Ureter (tissue), 1 donor: ENCODE results near the gene RPS6KA3. TPM values are rescaled to one million over a fixed set of nuclear protein-coding genes. Genes with fewer than 3 reads are reported as not detected.
"Not testable (repeated sequence)": the region's sequence is repeated elsewhere in the genome, so short reads cannot be mapped to it uniquely, and the experiment has no call there.

Experiments used
- DNase-seq: peaks from one replicate; pipeline ENCODE4 v3.0.0-alpha.2; 2020; ENCODE audit warnings: low spot score
- total RNA-seq: library from RNA; stranded (reverse); gene quantifications from one replicate; pipeline ENCODE4 v1.2.4, GENCODE V29; 2023
- donor health status: DM: yes; HTN: yes; CAD: no.

The RPS6KA3 gene
- total RNA-seq, 1 donor from 2014 or later: 40.3 TPM

DNA sequence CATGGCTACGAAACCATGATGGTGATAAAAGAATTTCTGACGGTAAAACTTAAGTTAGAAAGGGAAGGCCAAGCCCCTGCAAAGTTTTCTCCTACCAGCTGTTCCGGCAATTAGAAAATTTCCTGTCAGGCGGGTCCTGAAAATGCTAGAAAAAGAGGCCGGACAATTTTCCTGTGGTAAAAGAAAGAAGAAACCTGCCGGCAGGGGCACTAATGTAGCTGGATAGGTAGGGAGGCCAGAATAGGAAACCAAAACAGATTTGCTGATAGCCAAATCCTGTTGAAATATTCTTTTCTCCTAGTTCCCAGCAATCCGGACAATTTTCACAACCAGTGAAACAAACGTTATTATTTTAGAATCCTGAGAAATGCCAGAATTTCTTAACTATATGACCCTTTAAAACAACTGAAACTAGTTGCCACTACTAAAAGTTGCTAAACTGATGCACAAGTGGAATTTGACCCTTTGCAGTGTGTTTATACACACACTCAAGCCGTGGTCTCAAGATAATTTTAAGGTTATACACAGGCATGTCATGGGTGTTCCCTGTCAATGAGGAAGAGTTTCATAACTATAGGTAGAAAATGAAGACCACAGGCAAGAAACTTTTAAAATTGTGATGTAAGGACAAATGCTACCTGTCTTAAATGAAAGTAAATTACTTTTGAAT, 47.7 kb downstream of the RPS6KA3 start:
- DNase-seq: no peak

DNA sequence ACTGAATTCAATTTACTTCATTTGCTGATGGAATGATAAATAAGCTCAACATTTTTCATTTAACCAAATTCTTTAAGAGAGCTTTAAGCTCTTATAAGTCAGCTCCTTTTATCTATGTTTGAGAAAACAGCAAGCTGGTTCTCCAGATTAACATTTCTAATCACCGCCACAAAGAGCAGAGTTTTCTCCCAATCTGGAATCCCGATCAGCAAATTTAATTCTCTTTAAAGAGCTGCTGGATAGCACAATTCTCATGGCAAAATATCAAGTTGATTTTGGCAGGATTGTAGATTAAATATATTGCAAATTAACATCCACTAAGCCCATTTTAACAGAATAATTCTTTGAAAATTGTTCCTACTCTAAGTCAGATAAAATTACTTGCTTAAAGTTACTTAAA, 48.8 kb downstream of the RPS6KA3 start:
- DNase-seq: no peak

DNA sequence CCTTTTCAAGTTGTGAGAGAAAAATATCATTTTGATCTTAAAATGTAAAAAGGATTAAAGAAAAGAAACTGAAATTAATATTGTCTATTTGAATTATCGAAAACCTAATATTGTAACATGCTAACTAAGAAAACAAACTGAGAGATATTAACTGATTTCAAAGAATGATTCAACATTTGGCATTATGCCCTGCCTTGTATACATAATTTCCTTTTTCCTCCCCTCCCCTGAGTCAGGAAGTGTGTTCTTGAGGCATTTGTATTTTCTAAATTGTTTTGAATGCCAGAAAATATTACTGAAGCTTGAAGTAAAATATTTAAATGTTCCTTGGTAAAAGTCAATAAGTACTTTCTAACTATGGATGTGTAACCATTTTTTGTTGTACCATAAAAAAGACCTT, 49.4 kb downstream of the RPS6KA3 start:
- DNase-seq: no peak

DNA sequence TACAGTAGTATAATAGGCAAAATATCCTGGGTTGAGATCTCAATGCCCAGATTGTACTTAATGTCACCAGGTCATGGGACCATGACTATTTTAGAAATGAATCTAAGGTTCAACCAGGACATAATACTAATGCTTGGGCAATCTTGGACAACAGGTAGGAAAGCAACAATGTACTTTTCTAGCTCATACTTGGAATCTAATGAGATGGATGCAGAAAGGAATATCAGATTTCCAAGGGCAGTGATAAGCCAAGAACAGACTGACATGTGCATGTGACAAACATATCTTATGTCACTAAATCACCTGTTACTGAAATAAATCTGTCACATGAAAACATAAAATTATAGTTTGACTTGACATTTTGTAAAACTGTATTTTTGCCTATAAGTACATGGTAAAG, 51.1 kb downstream of the RPS6KA3 start:
- no peak for DNase-seq

GRCh38 chrX:20212486-20213089, 54.1 kb downstream of the RPS6KA3 start:
- DNase-seq: no peak

GRCh38 chrX:20211261-20211786, 55.4 kb downstream of the RPS6KA3 start:
- no peak for DNase-seq

GRCh38 chrX:20205927-20206708, 60.6 kb downstream of the RPS6KA3 start:
- DNase-seq: no peak

- no peak for DNase-seq
Observed at GRCh38 chrX:20204351-20204750, 62.4 kb downstream of the RPS6KA3 start.

DNA sequence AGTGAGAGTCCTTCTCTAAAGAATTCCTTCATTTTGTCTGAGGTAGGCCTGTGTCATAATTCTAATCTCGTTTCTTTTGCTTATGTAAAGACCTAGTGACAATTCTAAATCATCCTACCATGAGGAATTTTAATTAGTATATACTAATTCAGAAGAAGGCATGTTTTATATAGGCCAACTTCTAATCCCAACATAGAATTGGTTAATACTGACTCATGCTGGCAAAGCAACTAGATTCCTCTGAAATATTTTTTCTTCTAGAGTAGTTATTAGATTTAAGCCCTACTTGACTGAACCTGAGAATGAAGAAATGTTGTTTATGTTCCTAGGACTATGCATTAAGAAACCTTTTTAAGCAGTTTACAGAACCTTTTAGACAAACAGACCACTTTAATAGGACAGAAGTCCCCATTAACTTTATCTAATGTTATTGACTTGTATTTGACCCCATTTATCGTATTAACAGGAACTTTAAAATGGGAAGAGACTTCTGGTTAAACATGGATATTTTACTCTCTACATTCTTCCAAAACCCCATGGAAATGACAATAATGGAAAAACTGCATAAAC, 69.0 kb downstream of the RPS6KA3 start:
- DNase-seq: no peak

DNA sequence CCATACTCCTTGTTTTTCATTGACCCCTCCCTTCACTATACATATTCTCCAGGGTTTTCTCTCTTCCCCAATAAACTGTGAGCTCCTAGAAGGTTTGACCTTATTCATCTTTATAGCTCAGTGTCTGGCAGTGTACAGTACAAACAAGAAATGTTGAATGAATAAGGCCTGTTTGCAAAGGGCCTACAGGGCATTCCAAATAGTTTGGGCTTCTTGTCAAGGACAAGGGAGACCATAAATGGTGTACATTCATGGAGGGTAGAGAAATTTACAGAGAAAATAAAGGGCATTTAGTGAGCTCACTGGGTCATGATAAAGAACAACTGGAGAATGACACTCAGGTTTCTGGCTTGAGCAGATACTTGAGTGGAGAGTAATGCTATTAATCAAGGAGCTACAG, 77.5 kb downstream of the RPS6KA3 start:
- DNase-seq: no peak

DNA sequence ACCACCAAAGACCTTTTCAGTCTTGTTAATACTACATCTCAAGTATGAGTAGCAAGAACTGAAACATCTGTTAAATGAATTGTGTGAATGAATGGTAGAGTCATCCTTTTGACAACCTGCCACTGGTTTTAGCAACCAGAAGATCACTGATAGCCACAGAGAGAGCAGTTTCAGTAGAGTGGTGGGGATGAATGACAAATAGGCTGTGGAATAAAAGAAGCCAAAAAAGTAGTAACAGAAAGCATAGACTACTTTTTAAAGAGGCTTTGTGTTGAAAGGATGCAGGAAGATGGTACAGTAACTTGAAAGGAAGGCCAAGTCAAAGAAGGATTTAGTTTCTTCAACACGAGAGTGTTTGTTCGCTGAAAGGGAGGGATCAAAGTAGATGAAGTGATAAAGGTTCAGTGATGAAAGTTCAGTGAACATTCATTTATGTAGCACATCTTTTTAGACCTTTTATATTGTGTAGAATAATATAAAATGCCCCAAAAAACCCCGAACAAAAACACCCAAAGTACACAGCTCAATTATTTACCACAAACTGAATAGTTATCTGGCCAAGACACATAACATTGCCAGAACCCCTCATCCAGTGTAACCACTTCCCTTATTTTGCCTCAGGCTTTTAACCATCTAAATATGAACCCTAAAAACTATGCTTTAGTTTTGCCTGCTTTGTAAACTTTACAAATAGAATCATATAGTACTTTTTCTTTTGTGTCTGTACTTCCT, 84.9 kb downstream of the RPS6KA3 start:
- no peak for DNase-seq

DNA sequence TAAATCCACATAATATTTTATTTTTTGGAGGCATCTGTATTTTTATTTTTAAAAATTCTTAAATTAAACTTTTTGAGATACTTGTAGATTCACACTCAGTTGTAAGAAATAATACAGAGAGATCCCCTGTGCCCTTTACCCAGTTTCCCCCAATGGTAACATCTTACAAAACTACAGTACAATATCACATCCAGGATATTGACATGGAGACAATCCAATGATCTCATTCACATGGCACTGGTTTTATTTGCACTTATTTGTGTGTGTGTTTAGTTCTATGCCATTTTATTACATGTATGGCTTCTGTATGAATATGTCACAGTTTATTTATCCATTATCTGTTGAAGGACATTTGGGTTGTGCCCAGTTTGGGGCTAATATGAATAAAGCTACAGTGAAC, 89.6 kb downstream of the RPS6KA3 start:
- DNase-seq: no peak

DNA sequence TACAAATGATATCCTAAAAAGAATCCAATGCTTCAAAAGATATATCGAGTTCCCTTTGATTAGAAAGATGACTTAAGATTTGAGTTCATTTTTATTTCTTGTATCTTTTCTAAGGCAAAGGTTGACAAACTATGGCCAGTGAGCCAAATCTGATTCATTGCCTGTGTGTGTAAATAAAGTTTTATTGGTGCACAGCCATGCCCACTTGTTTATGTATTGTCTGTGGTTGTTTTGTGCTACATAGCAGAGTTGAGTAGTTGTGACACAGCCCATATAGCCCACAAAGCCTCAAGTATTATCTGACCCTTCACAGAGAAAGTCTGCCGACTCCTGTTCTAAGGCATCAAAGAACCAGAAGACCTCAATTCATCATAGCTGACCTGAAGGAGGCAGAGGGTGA, 92.9 kb downstream of the RPS6KA3 start:
- no peak for DNase-seq

- no peak for DNase-seq
Observed at GRCh38 chrX:20173313-20173712, 93.4 kb downstream of the RPS6KA3 start.

DNA sequence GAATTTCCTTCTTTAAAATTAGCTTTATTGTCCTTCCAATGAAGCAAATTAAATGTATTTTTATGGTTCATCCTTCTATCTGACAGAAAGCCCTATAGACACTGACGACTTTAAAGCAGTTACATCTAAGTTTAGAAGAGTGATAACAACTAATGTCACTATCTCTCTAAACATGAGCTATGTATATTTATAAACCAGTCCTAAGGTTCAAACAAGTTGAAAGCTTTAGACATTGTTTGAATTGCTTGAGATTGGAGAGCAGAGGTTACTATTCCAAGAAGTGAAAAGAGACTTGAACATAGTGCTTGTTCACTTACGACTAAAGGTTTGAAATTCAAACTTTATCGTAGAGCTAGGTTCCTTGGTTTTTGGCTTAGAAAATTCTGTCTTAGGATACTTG, 94.8 kb downstream of the RPS6KA3 start:
- no peak for DNase-seq

- DNase-seq: not testable (repeated sequence)
Observed at GRCh38 chrX:20162516-20162915, 104.2 kb downstream of the RPS6KA3 start.

DNA sequence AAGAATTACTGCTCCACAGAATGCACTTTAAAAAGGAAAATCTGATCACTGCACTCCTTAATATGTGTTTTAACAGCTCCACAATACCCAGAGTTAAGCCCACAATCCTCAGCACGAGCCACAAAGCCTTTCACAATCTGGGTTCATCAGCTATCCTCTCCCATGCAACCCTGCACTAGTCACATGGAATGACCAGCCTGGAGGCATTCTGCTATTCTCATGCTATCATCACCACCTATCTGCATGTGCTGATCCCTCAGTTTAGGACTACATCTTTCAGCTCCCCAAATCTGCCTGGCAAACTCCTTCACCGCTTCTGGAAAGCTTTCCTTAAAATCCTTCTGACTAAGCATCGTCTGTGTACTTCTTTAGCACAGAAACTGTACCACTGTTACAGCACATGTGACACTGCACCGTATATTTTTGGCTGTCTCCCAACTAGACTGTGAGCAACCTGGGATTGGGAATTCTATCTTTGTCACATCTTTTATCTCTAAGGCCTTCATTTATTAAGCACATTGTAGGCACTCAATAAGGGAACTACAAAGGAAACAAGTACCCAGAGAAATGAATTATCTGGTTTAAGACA, 106.8 kb downstream of the RPS6KA3 start:
- no peak for DNase-seq

DNA sequence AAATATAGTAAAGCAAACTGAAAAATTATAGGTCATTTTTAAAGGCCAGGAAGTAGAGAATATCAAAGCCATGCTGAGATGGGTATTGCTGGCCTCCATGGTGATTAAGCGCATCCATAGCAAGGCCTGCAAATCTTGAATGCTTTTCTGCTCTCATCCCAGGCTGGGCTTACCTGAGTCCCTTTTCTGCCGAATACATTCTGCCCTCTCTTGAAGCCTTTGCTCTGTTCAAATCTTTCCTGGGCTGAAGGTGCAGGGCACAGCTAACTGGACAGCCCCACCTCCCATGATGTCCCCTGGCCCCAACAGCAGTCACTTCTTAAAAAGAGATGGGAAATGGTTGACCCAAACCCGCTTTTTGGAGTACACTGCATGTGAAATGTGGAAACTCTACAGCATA, 115.0 kb downstream of the RPS6KA3 start:
- DNase-seq: no peak

- DNase-seq: no peak
Observed at GRCh38 chrX:20149326-20149725, 117.4 kb downstream of the RPS6KA3 start.

GRCh38 chrX:20147561-20147960, 119.1 kb downstream of the RPS6KA3 start:
- DNase-seq: no peak

- no peak for DNase-seq
Observed at GRCh38 chrX:20144491-20144890, 122.2 kb downstream of the RPS6KA3 start.
